Breast epithelium (tissue), 4 donors: ENCODE results near the gene GJD3. TPM values are rescaled to one million over a fixed set of nuclear protein-coding genes. Genes with fewer than 3 reads are reported as not detected.

ENCODE experiments used
- DNase-seq, 2 donors: peaks; one replicate each; pipeline ENCODE4 v3.0.0-alpha.2; 2019; ENCODE audit warnings: low spot score in 2 of 2
- H3K27ac ChIP-seq, 2 donors: fragments of 200-600 bp; sonication (generic) in 1 of 2; one replicate each; pipeline ENCODE4 v1.5.1; 2016 to 2019; ENCODE audit warnings: mild to moderate bottlenecking in 1 of 2
- H3K27me3 ChIP-seq, 2 donors: fragments of 200-600 bp; sonication (generic) in 1 of 2; one replicate each; pipeline versions ENCODE4 v1.5.1 to v1.6.0; 2017 to 2019; ENCODE audit warnings: control low read depth in 1 of 2, mild to moderate bottlenecking in 1 of 2
- H3K36me3 ChIP-seq: fragments of 200-600 bp; one replicate; pipeline ENCODE4 v1.5.1; 2019
- H3K4me1 ChIP-seq, 2 donors: fragments of 200-600 bp; sonication (generic); one replicate each; pipeline ENCODE4 v1.5.1; 2016 to 2019; ENCODE audit warnings: control low read depth in 1 of 2
- H3K4me3 ChIP-seq, 3 donors: fragments of 200-600 bp; sonication (generic); 1 replicate in 2 of 3; 2 replicates in 1 of 3; pipeline ENCODE4 v1.5.1; 2016 to 2019; ENCODE audit warnings: mild to moderate bottlenecking in 3 of 3, moderate library complexity in 2 of 3
- H3K9me3 ChIP-seq, 2 donors: fragments of 200-600 bp; sonication (generic) in 1 of 2; one replicate each; pipeline ENCODE4 v1.5.1; 2016 to 2019; ENCODE audit warnings: control low read depth in 1 of 2
- CTCF ChIP-seq, 3 donors: fragments of 450-650 bp; IDR thresholded peaks; one replicate each; pipeline ENCODE4 v1.5.1; 2016 to 2017; ENCODE audit warnings: antibody characterized with exemption in 3 of 3, mild to moderate bottlenecking in 3 of 3, moderate library complexity in 3 of 3
- POLR2A ChIP-seq: fragments of 450-650 bp; IDR thresholded peaks from one replicate; pipeline ENCODE4 v1.6.1; 2016; ENCODE audit warnings: antibody characterized with exemption, mild to moderate bottlenecking, moderate library complexity
- POLR2AphosphoS5 ChIP-seq, 3 donors: sonication (generic); formaldehyde crosslinking; IDR thresholded peaks; one replicate each; pipeline ENCODE4 v1.6.1; 2017; ENCODE audit warnings: antibody characterized with exemption in 3 of 3
- intact Hi-C: fragments of 100-400 bp; cut with DNase I; formaldehyde crosslinking; loops from one replicate; pipeline ENCODE4 v1.15.1; 2023; ENCODE audit warnings: low total_unique reads
- total RNA-seq, 3 donors: library from RNA; depleted of rRNA; stranded (reverse); fragments of >200 nt; gene quantifications; one replicate each; pipeline ENCODE4 v1.1.0, GENCODE V29; 2016

The GJD3 gene
- total RNA-seq, 3 donors from 2014 or later = not detected

DNA sequence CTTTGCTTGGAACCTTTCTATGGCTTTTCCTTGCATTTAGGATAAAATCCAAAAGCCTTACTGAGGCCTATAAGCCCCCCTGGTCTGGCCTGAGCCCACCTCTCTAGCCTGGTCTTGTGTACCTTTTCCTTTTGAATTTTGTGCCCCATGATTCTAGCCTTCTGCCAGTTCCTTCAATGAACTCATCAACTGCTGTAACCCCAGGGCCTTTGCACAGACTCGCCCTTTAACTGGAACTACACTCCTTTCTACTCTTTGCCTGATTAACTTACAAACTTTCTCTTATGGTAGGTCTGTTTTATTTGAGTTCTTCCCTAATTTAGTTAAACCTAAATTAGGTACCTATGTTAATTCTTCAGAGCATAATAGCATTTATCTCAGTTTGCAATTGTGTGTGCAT, 24.2 kb downstream of the GJD3 start:
- Histone ChIP-seq H3K27ac (peak overlapping the region; percentile 97 to 98), H3K36me3 (no peaks in the 10 kb centered on the region), H3K9me3 (no peaks in the 10 kb centered on the region), H3K4me1 (peaks cover 4 to 27% of the 10 kb centered on the region in 2 donors), H3K27me3 (no peaks in the 10 kb centered on the region), H3K4me3 (peak overlapping the region in 1 of 3 donors; percentile 81)
- TF ChIP-seq POLR2AphosphoS5 (IDR thresholded peaks at IDR 0.05) = no peak
- no peak for TF ChIP-seq POLR2A
- TF ChIP-seq CTCF (IDR thresholded peaks at IDR 0.05) = no peak
- DNase-seq = no peak
- intact Hi-C loops = no loop called here

DNA sequence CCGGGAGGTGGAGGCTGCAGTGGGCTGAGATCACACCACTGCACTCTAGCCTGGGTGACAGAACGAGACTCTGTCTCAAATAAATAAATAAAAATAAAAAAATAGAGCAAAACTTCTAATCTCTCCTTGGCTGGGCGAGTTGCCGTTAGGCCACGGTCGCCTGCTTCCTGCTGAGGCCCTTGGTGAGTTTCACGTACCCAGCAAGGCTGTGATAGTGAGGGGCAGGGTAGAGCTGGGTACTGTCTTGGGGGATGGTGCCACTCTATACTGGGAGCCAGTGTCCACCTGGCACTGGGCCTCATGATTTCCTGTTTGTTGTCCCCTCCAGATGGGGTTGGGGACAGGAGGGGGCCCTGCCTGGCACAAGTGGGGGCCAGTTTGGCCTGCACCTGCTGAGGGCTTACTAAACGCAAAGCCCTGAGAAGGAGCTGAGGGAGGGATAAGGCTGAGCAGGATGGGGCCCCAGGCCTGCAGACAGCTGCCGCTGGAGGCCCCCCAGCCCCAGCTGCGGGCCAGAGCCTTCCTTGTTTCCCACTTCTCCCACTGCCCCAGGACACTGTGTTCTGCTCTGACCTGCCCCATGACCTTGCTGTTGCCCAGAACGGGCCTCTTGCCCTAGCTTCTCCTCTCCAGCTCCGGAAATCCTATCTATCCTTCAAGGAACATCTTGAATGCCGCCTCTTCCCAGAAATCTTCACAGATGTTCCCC, 25.4 kb downstream of the GJD3 start:
- Histone ChIP-seq H3K36me3 (no peaks in the 10 kb centered on the region), H3K27ac (peak overlapping the region; percentile 65 to 98), H3K27me3 (no peaks in the 10 kb centered on the region), H3K4me1 (peaks cover 14 to 33% of the 10 kb centered on the region in 2 donors), H3K4me3 (no peak overlapping the region), H3K9me3 (no peaks in the 10 kb centered on the region)
- TF ChIP-seq CTCF (IDR thresholded peaks at IDR 0.05) (no peak), POLR2A (no peak), POLR2AphosphoS5 (IDR thresholded peaks at IDR 0.05) (no peak)
- intact Hi-C loops = no loop called here
- DNase-seq = no peak

- intact Hi-C loops = no loop called here
- DNase-seq = no peak
- H3K27me3 ChIP-seq = no peaks in the 10 kb centered on the region
- H3K36me3 ChIP-seq = no peaks in the 10 kb centered on the region
- peaks cover 16 to 38% of the 10 kb centered on the region in 2 donors for H3K4me1 ChIP-seq
- TF ChIP-seq POLR2AphosphoS5 (IDR thresholded peaks at IDR 0.05) = no peak
- TF ChIP-seq CTCF (IDR thresholded peaks at IDR 0.05) = no peak
- TF ChIP-seq POLR2A = no peak
- no peak overlapping the region for H3K4me3 ChIP-seq
- peak overlapping the region; percentile 2 to 29 for H3K27ac ChIP-seq
- H3K9me3 ChIP-seq = no peaks in the 10 kb centered on the region
Measured at GRCh38 chr17:40338058-40338457, 26.5 kb downstream of the GJD3 start.

GRCh38 chr17:40337351-40337750, 27.2 kb downstream of the GJD3 start:
- Histone ChIP-seq H3K4me3 (no peak overlapping the region), H3K27me3 (no peaks in the 10 kb centered on the region), H3K4me1 (peaks cover 21 to 45% of the 10 kb centered on the region in 2 donors), H3K36me3 (no peaks in the 10 kb centered on the region), H3K27ac (peak overlapping the region; percentile 2 to 29), H3K9me3 (no peaks in the 10 kb centered on the region)
- intact Hi-C loops = no loop called here
- TF ChIP-seq POLR2A = no peak
- no peak for TF ChIP-seq CTCF (IDR thresholded peaks at IDR 0.05)
- TF ChIP-seq POLR2AphosphoS5 (IDR thresholded peaks at IDR 0.05) = no peak
- no peak for DNase-seq

DNA sequence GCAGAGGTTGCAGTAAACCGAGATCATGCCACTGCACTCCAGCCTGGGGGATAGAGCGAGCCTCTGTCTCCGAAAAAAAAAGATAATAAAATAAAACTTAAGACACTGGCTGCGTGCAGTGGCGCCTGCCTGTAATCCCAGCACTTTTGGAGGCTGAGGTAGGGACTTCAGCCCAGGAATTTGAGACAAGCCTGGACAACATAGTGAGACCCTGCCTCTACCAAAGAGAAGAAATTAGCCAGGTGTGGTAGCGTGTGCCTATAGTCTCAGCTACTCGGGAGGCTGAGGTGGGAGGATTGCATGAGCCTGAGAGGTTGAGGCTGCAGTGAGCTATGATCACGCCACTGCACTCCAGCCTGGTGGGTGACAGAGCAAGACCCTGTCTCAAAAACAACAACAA, 28.9 kb downstream of the GJD3 start:
- Histone ChIP-seq H3K36me3 (no peaks in the 10 kb centered on the region), H3K27ac (peak overlapping the region; percentile 81 to 86)
- intact Hi-C loops = no loop called here

More for the DNA sequence above, 28.9 kb downstream of the GJD3 start:
- Histone ChIP-seq H3K9me3 (no peaks in the 10 kb centered on the region), H3K4me1 (peaks cover 36 to 52% of the 10 kb centered on the region in 2 donors), H3K27me3 (no peaks in the 10 kb centered on the region), H3K4me3 (no peak overlapping the region)
- TF ChIP-seq POLR2A (no peak), CTCF (IDR thresholded peaks at IDR 0.05) (no peak), POLR2AphosphoS5 (IDR thresholded peaks at IDR 0.05) (no peak)
- no peak for DNase-seq
